GM21423 (cell line): Measurements from ENCODE around the gene SERINC5.
"Not testable (repeated sequence)": the region's sequence is repeated elsewhere in the genome, so short reads cannot be mapped to it uniquely, and the experiment has no call there.

ENCODE experiments used
- ATAC-seq: cut with Tn5 transposase; IDR thresholded peaks from one replicate; pipeline ENCODE4 v1.9.1; 2021; ENCODE audit warnings: mild to moderate bottlenecking, moderate library complexity; ENCODE audit not compliant: unreplicated experiment

The SERINC5 gene

DNA sequence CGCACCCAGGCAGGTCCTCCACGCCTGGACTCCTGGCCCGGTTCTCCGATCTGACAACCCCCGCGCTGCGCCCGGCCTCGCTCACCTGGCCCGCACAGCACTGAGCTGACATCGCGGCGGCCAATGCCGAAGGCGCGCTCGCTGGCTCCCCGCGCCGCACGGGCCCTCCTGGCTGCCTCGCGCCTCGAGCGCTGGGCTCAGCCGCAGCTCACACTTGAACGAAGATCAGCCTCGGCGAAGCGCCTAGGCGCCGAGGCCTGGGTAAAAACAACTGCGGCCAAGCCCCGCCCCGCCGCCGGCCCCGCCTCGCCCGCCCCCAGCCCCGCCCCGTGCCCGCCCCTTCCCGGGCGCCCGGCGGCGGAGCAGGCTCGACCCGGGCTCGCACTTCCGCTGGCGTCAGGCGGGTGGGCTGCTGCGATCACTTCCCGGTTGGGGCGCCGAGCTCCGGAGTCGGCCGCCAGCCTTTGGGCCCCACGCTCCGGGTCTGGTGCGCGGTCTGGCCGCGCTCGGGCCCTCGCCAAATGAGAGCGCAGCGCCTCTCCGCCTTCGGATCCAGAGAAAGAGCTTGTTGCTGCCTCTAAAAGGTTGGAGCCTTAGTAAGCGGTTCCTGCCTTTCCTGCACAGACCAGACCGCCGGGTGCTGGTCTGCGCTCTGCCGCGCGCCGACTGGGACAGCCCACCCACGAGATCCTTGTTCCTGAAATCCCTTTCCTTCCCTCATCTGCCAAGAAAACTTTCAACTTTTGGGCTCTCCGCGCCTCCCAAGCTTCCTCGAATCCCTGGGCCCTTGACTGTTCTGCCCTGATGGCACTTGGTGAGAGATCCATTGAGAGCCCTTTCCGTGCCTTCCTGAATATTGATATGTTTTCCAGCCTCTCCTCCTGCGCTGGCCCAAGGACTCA, at the start of gene SERINC5:
Gene SERINC5 (minus strand): TSS at position 238 of the 902 bp plus-strand sequence. CDS start 126 bp downstream, at position 112.
- peak; percentile 84 for ATAC-seq

- ATAC-seq = no peak
Observed at GRCh38 chr5:80302636-80303035, 46.8 kb upstream of the SERINC5 start.

- ATAC-seq = not testable (repeated sequence)
Observed at GRCh38 chr5:80301342-80301741, 45.5 kb upstream of the SERINC5 start.

GRCh38 chr5:80300796-80301195, 44.9 kb upstream of the SERINC5 start:
- not testable (repeated sequence) for ATAC-seq

GRCh38 chr5:80300125-80300524, 44.3 kb upstream of the SERINC5 start:
- no peak for ATAC-seq

DNA sequence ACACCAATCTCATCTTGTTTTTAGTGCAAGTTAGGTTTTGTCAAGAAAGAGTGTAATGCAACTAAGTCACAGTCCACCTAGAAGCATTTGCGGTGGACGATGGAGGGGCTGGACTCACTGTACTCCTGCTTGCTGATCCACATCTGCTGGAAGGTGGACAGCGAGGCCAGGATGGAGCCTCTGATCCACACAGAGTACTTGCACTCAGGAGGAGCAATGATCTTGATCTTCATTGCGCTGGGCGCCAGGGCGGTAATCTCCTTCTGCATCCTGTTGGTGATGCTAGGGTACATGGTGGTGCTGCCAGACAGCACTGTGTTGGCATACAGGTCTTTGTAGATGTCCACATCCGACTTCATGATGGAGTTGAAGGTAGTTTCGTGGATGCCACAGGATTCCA, 43.8 kb upstream of the SERINC5 start:
- ATAC-seq = no peak

DNA sequence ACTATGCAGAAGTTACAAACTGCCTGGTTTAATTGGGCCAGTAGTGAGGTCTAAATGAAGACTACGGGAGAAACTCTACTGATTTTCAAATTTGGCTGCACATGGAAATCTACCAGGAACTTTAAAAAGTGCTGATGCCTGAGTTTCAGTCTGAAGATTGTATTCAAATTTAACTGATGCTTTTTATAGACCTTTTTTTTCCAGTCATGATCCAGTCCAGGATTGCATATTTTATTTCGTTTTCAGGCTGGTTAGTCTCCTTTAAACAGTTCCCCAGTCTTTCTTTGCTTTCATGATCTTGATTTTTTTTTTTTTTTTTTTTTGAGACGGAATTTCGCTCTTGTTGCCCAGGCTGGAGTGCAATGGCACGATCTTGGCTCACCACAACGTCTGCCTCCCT, 40.3 kb upstream of the SERINC5 start:
- no peak for ATAC-seq

- no peak for ATAC-seq
Observed at GRCh38 chr5:80291761-80292160, 35.9 kb upstream of the SERINC5 start.

DNA sequence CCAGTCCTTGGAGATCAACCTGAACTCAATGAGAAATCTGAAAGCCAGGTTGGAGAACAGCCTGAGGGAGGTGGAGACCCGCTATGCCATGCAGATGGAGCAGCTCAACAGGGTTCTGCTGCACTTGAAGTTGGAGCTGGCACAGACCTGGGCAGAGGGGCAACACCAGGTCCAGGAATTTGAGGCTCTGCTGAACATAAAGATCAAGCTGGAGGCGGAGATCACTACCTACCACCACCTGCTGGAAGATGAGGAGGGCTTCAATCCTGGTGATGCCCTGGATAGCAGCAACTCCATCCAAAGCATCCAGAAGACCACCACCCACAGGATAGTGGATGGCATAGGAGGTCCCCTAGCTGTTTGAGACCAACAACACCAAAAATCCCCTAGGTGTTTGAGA, 33.5 kb upstream of the SERINC5 start:
- no peak for ATAC-seq

DNA sequence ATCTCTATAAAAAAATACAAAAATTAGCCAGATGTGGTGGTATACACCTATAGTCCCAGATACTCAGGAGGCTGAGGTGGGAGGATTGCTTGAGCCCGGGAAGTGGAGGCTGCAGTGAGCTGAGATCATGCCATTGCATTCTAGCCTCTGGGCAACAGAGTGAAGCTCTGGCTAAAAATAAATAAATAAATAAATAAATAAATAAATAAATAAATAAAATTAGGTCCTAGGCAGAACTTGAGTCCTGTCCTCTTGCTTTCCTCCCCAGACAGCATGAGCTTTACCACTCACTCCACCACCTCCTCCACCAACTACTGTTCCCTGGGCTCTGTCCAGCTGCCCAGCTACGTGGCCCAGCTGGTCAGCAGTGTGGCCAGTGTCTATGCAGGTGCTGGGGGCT, 32.3 kb upstream of the SERINC5 start:
- ATAC-seq = no peak

DNA sequence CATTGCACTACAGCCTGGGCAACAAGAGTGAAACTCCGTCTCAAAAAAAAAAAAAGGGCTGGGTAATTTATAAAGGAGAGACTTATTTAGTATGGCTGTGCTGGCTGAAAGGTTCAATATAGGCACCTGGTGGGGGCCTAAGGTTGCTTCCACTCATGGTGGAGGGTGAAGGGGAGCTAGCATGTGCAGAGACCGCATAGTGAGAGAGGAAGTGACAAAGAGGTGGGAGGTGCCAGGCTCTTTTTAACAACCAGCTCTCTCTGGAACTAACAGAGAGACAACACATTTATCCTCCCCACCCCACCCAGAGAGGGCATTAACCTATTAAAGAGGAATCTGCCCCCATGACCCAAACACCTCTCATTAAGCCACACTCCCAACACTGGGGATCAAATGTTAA, 28.9 kb upstream of the SERINC5 start:
- no peak for ATAC-seq

DNA sequence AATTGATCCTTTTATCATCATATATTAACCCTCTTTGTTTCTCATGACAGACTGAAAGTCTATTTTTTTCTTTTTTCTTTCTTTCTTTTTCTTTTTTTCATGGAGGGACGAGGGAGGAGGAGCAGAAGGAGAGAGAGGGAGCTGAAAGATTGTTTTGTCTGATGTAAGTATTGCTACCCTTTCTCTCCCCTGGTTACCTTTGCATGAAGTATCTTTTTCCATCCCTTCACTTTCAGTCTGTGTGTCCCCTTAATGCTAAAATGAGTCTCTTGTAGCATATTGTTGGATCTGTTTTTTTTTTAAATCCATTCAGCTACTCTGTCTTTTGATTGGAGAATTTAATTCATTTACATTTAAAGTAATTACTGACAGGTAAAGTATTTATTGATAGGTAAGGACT, 27.5 kb upstream of the SERINC5 start:
- no peak for ATAC-seq

DNA sequence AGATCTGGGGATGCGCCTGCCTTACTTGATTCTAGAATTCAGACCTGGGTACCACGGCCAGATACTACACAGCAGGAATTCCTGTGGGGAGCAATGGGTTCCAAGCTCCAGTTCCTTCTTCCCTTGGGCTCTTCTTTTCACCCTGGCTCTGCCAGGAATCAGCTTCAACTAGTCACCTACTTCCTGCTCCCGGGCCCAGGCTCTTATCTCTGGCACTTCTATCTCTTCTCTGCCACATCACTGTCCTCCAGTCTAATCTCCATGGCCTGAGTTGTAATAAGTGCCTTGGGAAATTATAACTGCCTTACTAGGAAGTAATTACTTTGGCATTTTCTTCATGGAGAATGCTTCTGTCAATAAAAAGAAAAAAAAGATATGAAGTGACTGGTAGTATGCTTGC, 26.2 kb upstream of the SERINC5 start:
- ATAC-seq = no peak

DNA sequence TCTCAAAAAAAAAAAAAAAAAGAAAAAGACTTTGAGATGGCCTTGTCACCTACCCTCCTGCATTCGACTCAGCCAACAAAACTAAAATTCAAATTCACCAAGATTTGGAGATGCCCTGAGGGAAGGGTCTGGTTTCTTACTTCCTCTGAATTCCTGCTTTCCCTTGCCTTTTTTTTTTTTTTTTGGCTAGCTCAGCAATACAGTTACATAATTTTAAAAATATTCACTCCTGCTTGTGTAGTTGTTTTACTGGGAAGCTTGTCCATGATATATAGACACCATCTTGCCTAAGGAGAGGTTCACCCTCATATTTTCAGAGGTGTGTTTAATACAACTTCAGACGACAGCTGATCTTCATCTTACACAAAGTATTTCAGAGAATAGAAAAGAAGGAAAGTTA, 21.3 kb upstream of the SERINC5 start:
- ATAC-seq = no peak

GRCh38 chr5:80276186-80276585, 20.3 kb upstream of the SERINC5 start:
- no peak for ATAC-seq

DNA sequence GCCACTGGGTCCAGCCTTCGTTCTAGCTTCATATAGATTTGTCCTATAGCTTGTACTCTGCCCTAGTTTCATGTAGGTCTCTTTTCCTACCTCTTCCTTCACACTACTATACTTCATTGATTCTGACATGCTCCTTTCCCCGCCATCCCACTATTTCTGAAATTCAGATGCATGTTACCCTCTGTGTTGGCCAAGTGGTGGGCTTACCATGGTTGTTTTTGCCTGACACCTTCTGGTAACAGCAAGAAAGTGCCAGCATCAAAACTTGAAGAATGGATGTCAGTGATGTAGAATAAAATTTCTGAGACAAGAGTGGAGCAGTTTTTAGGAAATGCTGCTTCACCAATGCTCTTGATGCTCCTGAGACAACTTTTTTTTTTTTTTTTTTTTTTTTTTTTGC, 19.5 kb upstream of the SERINC5 start:
- no peak for ATAC-seq

- not testable (repeated sequence) for ATAC-seq
Observed at GRCh38 chr5:80270543-80270942, 14.7 kb upstream of the SERINC5 start.

DNA sequence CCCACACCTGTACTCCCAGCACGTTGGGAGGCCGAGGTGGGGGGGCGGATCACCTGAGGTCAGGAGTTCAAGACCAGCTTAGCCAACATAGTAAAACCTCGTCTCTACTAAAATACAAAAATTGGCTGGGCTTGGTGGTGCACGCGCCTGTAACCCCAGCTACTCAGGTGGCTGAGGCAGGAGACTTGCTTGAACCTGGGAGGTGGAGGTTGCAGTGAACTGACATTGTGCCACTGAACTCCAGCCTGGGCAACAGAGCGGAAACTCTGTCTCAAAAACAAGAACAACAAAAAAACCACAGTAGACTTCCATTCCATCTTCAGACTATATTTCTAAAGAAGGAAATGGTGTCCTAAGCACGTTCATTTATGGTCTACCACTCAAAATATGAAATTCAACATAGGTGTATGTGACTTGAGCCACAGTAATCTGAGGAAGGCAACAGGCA, 14.2 kb upstream of the SERINC5 start:
- ATAC-seq = no peak

DNA sequence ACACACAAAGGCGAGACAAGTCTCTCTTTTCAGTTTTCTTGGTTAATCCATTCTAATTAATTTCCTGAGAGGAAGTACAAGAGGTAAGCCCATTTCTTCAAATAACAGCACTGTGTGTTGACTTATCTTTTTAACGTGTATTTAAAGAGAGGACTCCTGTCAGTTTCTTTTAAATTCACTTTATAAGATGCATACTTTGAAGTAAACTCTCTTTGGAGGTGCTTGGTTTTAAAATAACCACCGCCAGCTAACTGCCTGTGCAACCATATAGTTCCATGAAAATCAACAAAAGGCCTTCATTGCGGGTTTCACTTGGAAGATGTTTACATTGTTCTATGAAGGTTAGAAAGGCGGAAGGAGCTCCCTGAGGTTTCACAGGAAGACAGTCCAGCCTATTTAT, 13.1 kb upstream of the SERINC5 start:
- no peak for ATAC-seq

DNA sequence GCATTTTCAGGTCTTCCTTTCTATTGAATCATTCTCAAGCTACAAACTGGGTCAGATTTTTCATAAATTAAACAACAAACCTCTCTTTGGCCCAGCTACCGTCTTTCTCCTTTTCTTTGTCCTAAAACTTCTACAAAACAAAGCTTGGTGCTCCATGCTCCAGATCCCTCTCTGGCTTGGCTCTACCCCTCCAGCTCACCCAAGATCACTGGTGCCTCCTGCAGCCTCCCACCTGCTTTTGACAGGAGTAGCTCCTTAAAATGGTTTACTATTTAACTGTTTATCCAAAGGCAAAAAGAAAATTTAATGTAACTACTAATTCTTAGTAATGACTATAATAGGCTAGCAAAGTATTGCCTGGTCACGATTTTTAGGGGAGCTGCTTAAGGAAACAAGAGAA, 10.7 kb upstream of the SERINC5 start:
- no peak for ATAC-seq

- no peak for ATAC-seq
Observed at GRCh38 chr5:80260461-80260860, 4.6 kb upstream of the SERINC5 start.

GRCh38 chr5:80259511-80260203, 3.8 kb upstream of the SERINC5 start:
- no peak for ATAC-seq
